IPS-20b (cell line): ENCODE data around the gene ARHGAP24.
"Not testable (repeated sequence)": the region's sequence is repeated elsewhere in the genome, so short reads cannot be mapped to it uniquely, and the experiment has no call there.

Experiments
- H3K27ac ChIP-seq: one replicate; pipeline ENCODE4 v1.5.1; 2013; ENCODE audit warnings: low read length
- H3K27me3 ChIP-seq: 2 replicates; pipeline ENCODE4 v1.6.1; 2013; ENCODE audit warnings: mild to moderate bottlenecking, low read length, inconsistent platforms; ENCODE audit not compliant: insufficient read depth
- H3K36me3 ChIP-seq: 2 replicates; pipeline ENCODE4 v1.6.1; 2013; ENCODE audit warnings: low read depth, mild to moderate bottlenecking, inconsistent platforms, low read length, moderate library complexity; ENCODE audit not compliant: insufficient read depth
- H3K4me1 ChIP-seq: 2 replicates; pipeline ENCODE4 v1.6.1; 2013; ENCODE audit warnings: mild to moderate bottlenecking, control low read depth, inconsistent platforms, low read length, moderate library complexity; ENCODE audit not compliant: insufficient read depth
- H3K4me3 ChIP-seq: 2 replicates; pipeline ENCODE4 v1.5.1; 2013; ENCODE audit warnings: mild to moderate bottlenecking, low read length, inconsistent platforms
- H3K9ac ChIP-seq: 2 replicates; pipeline ENCODE4 v1.6.1; 2013; ENCODE audit warnings: low read depth, mild to moderate bottlenecking, inconsistent platforms, low read length, moderate library complexity
- H3K9me3 ChIP-seq: 2 replicates; pipeline ENCODE4 v1.6.1; 2013; ENCODE audit warnings: mild to moderate bottlenecking, low read depth, low read length, inconsistent platforms; ENCODE audit not compliant: insufficient read depth

Gene ARHGAP24

DNA sequence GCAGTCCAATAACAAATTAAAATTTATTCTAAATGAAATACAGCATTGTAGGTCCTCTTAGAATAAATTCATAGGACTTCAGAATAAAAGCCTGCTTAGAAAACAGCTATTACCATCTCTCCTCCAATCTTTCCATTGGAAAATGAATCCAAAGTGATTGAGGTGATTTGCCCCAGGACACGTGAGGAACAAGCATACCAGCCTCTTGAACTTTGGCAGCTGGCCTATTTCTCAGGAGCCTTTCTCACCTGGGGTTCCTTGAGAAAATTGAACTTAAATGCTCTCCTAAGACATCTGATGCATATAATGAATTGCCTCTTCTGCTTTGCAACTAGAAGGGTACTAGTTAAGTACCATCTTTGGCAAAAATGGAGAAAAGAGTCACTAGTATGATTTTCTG lies 13.5 kb downstream of the ARHGAP24 start:
- H3K36me3 ChIP-seq, result no peaks in the 10 kb centered on the region
- H3K9me3 ChIP-seq, result no peaks in the 10 kb centered on the region
- H3K9ac ChIP-seq, result no peak overlapping the region
- H3K27ac ChIP-seq, result no peak overlapping the region
- peaks cover 6% of the 10 kb centered on the region; the same call in 1 of the 2 replicates for H3K4me1 ChIP-seq
- H3K27me3 ChIP-seq, result no peaks in the 10 kb centered on the region
- no peak overlapping the region for H3K4me3 ChIP-seq

DNA sequence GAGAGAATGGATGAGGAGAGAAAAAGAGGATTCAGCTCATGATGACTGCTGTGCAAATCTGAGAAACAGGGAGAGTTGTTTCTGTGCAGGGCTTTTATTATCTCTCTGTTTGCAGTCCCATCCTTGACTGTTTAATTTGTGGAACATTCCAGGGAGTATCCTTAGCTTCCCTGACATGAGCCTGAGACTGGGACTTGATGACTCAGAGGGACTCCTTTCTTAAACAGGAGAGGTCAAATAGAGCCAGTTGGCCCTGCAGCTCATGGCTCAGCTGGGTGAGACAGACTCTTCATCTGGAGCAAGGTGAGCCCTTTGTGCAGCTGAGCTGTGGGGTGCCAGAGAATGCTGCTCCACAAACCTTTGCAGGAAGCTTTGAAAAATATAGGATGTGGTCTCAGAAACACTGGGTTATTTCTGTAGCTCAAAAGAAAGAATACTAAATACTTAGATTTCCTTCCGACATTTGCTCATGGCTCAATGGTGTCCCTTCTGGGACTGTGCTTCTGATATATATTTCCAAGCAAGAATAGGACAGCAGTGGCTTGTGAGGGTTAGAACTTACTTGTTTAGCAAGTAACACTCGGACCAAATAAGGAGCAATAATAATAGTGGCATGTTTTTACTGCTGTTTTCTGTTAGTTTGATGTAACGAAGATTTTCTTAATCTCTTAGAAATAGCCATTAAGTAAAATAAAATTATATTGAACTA lies 14.5 kb downstream of the ARHGAP24 start:
- Histone ChIP-seq H3K27ac (no peak overlapping the region), H3K27me3 (no peaks in the 10 kb centered on the region), H3K9ac (no peak overlapping the region), H3K9me3 (no peaks in the 10 kb centered on the region), H3K4me1 (peaks cover 6% of the 10 kb centered on the region; the same call in 1 of the 2 replicates), H3K36me3 (no peaks in the 10 kb centered on the region), H3K4me3 (no peak overlapping the region)

DNA sequence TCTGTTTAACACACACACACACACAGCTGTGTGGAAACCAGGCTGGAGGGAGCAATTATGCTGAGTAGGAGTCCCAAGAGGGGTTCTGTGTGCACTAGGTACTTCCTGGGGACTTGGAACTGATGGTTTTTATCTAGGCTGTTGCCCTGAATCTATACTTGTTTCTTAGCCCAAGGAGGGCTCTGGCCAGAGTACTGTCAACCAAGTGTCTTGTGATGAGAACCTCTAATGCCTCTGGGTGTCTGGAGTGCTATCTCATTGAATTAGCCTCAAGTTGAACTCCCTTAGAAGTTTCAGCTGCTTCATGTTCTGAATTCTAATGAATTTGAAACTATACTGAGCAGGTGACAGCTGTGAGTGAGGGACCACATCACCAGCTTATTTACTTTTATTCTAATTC lies 16.6 kb downstream of the ARHGAP24 start:
- Histone ChIP-seq H3K4me3 (no peak overlapping the region), H3K36me3 (no peaks in the 10 kb centered on the region), H3K4me1 (peaks cover 6% of the 10 kb centered on the region; the same call in 1 of the 2 replicates), H3K9ac (no peak overlapping the region), H3K27ac (no peak overlapping the region), H3K27me3 (no peaks in the 10 kb centered on the region), H3K9me3 (no peaks in the 10 kb centered on the region)

DNA sequence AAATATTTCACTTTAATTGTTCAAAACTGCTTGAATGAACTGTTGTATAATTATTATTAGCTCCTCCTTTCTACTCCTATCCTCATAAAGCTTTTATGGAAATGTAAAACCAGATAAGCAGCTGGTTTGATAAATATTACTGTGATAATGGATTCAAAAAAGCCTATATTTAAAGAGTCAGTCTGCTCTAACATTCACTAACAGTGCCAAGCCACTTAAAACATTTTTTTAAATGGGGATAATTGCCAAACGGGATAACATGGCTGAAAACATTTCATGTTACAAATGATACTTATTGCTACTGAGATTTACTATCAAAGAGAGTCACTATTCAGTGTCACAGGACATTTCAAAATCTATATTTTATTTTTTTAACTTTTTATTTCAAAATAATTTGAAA lies 17.4 kb downstream of the ARHGAP24 start:
- Histone ChIP-seq H3K9ac (no peak overlapping the region), H3K27me3 (no peaks in the 10 kb centered on the region), H3K9me3 (no peaks in the 10 kb centered on the region), H3K36me3 (no peaks in the 10 kb centered on the region), H3K4me1 (peaks cover 6% of the 10 kb centered on the region; the same call in 1 of the 2 replicates), H3K4me3 (no peak overlapping the region), H3K27ac (no peak overlapping the region)

DNA sequence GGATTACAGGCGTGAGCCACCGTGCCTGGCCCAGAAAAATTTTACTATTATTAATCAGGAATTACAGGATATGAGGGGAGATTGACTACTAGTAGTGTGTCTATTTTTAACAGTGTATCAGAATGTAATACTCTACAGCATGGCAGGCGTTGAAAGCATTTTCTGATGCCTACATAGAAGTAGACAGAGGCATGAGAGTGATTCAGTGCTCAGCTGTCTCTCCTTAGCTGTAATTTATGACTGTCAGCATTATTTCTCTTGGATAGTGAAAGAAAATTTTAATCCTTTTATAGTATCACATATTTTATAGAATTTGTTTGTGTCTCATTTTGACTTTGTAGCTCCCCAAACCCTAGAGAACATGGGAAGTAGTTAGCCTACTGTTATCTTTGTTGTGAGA lies 20.7 kb downstream of the ARHGAP24 start:
- H3K27me3 ChIP-seq, result no peaks in the 10 kb centered on the region
- H3K9me3 ChIP-seq, result no peaks in the 10 kb centered on the region
- H3K9ac ChIP-seq, result no peak overlapping the region
- no peak overlapping the region for H3K27ac ChIP-seq
- H3K36me3 ChIP-seq, result no peaks in the 10 kb centered on the region
- no peak overlapping the region for H3K4me3 ChIP-seq
- no peaks in the 10 kb centered on the region for H3K4me1 ChIP-seq

DNA sequence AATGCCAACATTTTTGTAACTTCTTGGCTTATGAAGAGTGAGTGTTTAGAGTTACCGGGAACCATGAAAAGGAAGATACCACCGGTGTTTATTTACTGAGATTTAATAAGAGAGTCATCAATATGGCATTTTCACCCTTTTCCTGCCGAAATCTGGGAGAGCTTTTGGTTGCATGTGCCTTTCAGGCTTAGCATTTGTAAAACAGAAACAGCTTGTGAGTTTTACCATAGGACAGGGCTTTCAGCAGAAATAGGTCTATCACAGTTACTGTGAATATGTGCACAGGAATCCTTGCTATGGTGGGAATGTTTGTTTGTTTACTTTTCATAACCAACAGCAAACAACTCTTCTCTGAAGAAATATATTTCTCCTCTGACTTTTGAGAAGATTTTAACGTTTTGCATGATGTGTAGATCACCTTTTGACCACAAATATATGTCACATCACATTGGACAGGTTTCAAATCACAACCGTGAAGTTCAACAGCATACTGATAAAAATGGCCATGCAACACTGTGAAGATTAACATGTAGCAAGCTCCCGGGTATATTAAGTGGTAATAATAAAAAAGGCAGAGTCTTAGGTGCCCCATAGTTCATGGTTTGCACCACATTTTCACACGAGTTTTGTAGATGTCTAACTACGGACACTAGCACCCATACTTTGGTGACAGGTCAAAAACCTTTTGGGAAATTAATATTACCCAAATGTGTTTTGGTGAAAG lies 21.3 kb downstream of the ARHGAP24 start:
- no peaks in the 10 kb centered on the region for H3K27me3 ChIP-seq
- H3K4me3 ChIP-seq, result no peak overlapping the region
- no peaks in the 10 kb centered on the region for H3K36me3 ChIP-seq
- H3K4me1 ChIP-seq, result no peaks in the 10 kb centered on the region
- H3K9me3 ChIP-seq, result no peaks in the 10 kb centered on the region
- H3K9ac ChIP-seq, result no peak overlapping the region
- no peak overlapping the region for H3K27ac ChIP-seq

DNA sequence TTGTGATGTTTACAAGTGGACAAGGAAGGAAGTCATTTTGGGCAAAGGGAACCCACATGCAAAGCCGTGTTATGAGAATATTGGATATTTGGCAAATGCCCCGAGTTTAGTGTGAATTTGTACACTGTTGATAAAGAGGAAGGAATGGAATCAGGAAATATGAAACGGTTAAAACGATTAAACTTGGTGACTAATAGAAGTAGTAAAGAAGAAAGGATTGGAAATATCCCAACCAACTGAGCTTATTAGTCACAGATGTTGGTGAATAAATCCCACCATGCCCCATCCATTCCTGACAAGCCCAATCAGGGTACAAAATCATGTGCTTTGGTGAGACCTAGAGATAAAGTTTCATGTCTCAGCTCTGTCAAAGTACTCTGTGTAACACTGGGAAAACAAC lies 22.0 kb downstream of the ARHGAP24 start:
- no peaks in the 10 kb centered on the region for H3K27me3 ChIP-seq
- no peak overlapping the region for H3K27ac ChIP-seq
- no peaks in the 10 kb centered on the region for H3K4me1 ChIP-seq
- no peak overlapping the region for H3K4me3 ChIP-seq
- no peaks in the 10 kb centered on the region for H3K36me3 ChIP-seq
- no peak overlapping the region for H3K9ac ChIP-seq
- no peaks in the 10 kb centered on the region for H3K9me3 ChIP-seq

DNA sequence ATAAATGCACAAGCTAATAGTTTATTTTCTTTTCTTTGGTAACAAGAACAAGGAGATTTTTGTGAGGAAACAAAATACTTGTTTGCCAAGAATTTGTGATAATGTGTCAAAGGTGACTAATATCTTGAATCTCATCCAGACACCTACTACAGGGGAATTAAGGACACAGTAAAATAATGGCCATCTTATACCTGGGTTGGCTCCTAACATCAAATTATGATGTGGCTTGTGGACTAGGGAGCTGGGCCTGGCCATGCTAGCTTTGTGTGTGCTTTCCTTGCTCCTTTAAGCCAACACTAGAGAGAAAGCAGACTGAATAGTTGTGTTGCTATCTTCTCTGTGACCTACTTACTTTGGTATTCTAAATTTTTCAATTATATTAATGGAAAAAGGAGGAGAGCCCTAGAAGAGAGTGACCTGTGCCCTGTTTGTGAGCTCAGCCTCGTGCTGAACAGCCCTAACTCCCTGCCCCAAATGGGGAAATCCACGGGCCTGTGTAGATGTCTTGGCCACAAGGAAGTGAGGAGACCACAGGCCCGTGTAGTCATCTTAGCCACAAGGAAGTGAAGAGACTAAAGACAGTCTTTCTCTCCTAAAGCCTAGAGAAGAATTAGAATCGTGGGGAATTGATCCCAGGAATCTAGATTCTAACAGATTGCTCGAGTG lies 23.3 kb downstream of the ARHGAP24 start:
- Histone ChIP-seq H3K27me3 (no peaks in the 10 kb centered on the region), H3K9me3 (no peaks in the 10 kb centered on the region), H3K9ac (no peak overlapping the region), H3K36me3 (no peaks in the 10 kb centered on the region), H3K4me3 (no peak overlapping the region), H3K4me1 (no peaks in the 10 kb centered on the region), H3K27ac (no peak overlapping the region)

DNA sequence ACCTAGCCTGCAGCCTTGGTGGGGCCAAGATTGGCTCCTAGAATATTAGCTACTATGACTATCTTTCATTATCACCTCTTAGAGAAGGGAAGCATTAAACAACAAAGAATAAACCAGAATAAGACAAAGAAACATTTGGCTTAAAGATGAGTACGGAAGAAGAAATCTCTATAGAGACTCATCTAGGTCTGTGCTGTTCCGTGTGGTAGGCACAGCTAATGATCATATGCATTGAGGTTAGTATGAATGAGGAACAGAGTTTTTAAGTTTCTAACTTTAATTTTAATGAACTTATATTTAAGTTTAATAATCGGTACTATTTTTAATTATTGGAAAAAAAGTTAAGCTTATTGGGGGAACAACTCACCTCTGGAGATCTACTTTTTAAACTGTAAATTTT lies 24.6 kb downstream of the ARHGAP24 start:
- H3K36me3 ChIP-seq, result no peaks in the 10 kb centered on the region
- H3K9ac ChIP-seq, result no peak overlapping the region
- no peaks in the 10 kb centered on the region for H3K27me3 ChIP-seq
- no peak overlapping the region for H3K4me3 ChIP-seq
- H3K9me3 ChIP-seq, result no peaks in the 10 kb centered on the region
- no peaks in the 10 kb centered on the region for H3K4me1 ChIP-seq
- H3K27ac ChIP-seq, result no peak overlapping the region

DNA sequence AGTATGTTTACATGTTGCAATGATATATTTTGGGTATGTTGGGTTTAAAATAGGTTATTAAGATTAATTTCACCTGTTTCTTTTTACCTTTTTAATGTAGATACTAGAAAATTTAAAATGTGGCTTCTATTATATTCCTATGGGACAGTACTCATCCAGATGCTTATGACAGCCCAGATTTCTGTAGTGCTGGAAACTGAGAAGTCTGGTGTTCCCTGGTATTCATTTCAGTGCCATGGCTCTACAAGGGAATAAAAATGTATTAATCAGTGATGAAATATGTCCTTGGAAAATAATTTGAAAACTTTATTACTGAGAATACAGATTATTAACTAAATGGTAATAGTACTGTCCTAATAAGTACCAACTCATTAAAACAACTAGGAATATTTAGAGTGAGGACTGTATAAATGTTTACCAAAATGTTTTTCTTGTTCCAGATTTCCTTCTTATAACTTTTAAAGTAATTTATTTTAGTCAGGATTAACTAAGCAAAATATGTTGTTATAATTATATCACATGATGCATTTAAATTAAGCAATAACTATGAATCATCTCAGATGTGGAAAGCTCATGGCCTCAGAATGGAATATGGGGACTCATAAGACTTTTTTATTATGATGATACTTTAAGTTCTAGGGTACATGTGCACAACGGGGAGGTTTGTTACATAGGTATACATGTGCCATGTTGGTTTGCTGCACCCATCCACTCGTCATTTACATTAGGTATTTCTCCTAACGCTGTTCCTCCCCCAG lies 25.3 kb downstream of the ARHGAP24 start:
- Histone ChIP-seq H3K9me3 (no peaks in the 10 kb centered on the region), H3K4me3 (no peak overlapping the region), H3K36me3 (no peaks in the 10 kb centered on the region), H3K27me3 (no peaks in the 10 kb centered on the region), H3K4me1 (no peaks in the 10 kb centered on the region), H3K9ac (no peak overlapping the region), H3K27ac (no peak overlapping the region)

DNA sequence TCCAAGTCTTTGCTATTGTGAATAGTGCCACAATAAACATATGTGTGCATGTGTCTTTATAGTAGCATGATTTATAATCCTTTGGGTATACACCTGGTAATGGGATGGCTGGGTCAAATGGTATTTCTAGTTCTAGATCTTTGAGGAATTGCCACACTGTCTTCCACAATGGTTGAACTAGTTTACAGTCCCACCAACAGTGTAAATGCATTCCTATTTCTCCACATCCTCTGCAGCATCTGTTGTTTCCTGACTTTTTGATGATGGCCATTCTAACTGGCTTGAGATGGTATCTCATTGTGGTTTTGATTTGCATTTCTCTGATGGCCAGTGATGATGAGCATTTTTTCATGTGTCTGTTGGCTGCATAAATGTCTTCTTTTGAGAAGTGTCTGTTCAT lies 26.2 kb downstream of the ARHGAP24 start:
- H3K4me1 ChIP-seq, H3K36me3 ChIP-seq, H3K9ac ChIP-seq, H3K27me3 ChIP-seq, H3K27ac ChIP-seq, H3K4me3 ChIP-seq, H3K9me3 ChIP-seq: not testable (repeated sequence)
